IMR-90 (cell line): ENCODE results near the gene ADRA2B. TPM values are rescaled to one million over a fixed set of nuclear protein-coding genes. Genes with fewer than 3 reads are reported as not detected.
"Not testable (repeated sequence)": the region's sequence is repeated elsewhere in the genome, so short reads cannot be mapped to it uniquely, and the experiment has no call there.

ENCODE experiments used
- ATAC-seq: fragments of 200-7000 bp; cut with Tn5 transposase; 2 replicates; pipeline ENCODE4 v1.9.1; 2020; ENCODE audit warnings: low read depth, mild to moderate bottlenecking, moderate library complexity
- BruUV-seq: library from RNA; stranded (reverse); fragments of 400-500 nt; replicated peaks from 2 replicates; lab custom pipeline; 2021; lab: Mats Ljungman, UMichigan
- CTCF ChIA-PET: fragments of 300-600 bp; formaldehyde crosslinking; extraction: SDS; loops from one replicate; lab custom pipeline; 2021; ENCODE audit warnings: antibody characterized with exemption; lab: Yijun Ruan, JAX
- POLR2A ChIA-PET: fragments of 300-600 bp; sonication (Branson Sonifier 250); formaldehyde crosslinking; loops from one replicate; lab custom pipeline; 2022; ENCODE audit warnings: antibody characterized with exemption; ENCODE audit not compliant: unreplicated experiment; lab: Charles Lee
- DNase-seq: peaks from one replicate; pipeline ENCODE4 v3.0.0; 2013
- H2AFZ ChIP-seq: replicated peaks from 2 replicates; pipeline ENCODE3; 2013; ENCODE audit warnings: low read length, mild to moderate bottlenecking; ENCODE audit not compliant: poor library complexity
- H2AK5ac ChIP-seq: 2 replicates; pipeline ENCODE4 v1.6.1; 2013; ENCODE audit warnings: low read depth, low read length, inconsistent platforms
- H2AK9ac ChIP-seq: replicated peaks from 2 replicates; pipeline ENCODE3; 2013; ENCODE audit warnings: mild to moderate bottlenecking, low read depth, low read length, moderate library complexity; ENCODE audit not compliant: poor library complexity
- H2BK120ac ChIP-seq: 2 replicates; pipeline ENCODE4 v1.6.1; 2013; ENCODE audit warnings: low read depth, low read length, inconsistent platforms
- H2BK15ac ChIP-seq: 3 replicates; pipeline ENCODE4 v1.6.1; 2013; ENCODE audit warnings: low read depth, low read length, inconsistent platforms
- H2BK20ac ChIP-seq: 2 replicates; pipeline ENCODE4 v1.6.1; 2013; ENCODE audit warnings: low read depth, mild to moderate bottlenecking, inconsistent platforms, low read length, moderate library complexity
- H2BK5ac ChIP-seq: 2 replicates; pipeline ENCODE4 v1.6.1; 2013; ENCODE audit warnings: mild to moderate bottlenecking, low read depth, low read length, inconsistent platforms; ENCODE audit not compliant: poor library complexity, severe bottlenecking
- H3K14ac ChIP-seq: replicated peaks from 2 replicates; pipeline ENCODE4 v1.6.1; 2013; ENCODE audit warnings: low read depth, low read length, inconsistent platforms
- H3K18ac ChIP-seq: 2 replicates; pipeline ENCODE4 v1.6.1; 2013; ENCODE audit warnings: low read depth, low read length, control low read depth
- H3K23ac ChIP-seq: 2 replicates; pipeline ENCODE4 v1.6.1; 2013; ENCODE audit warnings: low read depth, low read length, inconsistent platforms
- H3K27ac ChIP-seq: 2 replicates; pipeline ENCODE4 v1.5.1; 2013; ENCODE audit warnings: mild to moderate bottlenecking, control low read depth, low read length; ENCODE audit not compliant: insufficient read depth
- H3K27me3 ChIP-seq: 2 replicates; pipeline ENCODE4 v1.6.1; 2013; ENCODE audit warnings: low read length; ENCODE audit not compliant: control insufficient read depth, insufficient read depth
- H3K36me3 ChIP-seq: 2 replicates; pipeline ENCODE4 v1.6.1; 2013; ENCODE audit warnings: low read length, mixed read lengths; ENCODE audit not compliant: control insufficient read depth, insufficient read depth
- H3K4ac ChIP-seq: 2 replicates; pipeline ENCODE4 v1.6.1; 2013; ENCODE audit warnings: low read depth, low read length, inconsistent platforms
- H3K4me1 ChIP-seq: 2 replicates; pipeline ENCODE4 v1.6.1; 2013; ENCODE audit warnings: low read length, mixed read lengths; ENCODE audit not compliant: control insufficient read depth, insufficient read depth
- H3K4me2 ChIP-seq: 2 replicates; pipeline ENCODE4 v1.6.1; 2013; ENCODE audit warnings: low read depth, mild to moderate bottlenecking, control low read depth, low read length, moderate library complexity
- H3K4me3 ChIP-seq: 2 replicates; pipeline ENCODE4 v1.5.1; 2013; ENCODE audit warnings: low read depth, mild to moderate bottlenecking, control low read depth, low read length, moderate library complexity; ENCODE audit not compliant: insufficient read depth
- H3K56ac ChIP-seq: 2 replicates; pipeline ENCODE4 v1.6.1; 2013; ENCODE audit warnings: low read length, inconsistent platforms; ENCODE audit not compliant: insufficient read depth; ENCODE audit errors: extremely low read depth
- H3K79me1 ChIP-seq, 2 experiments: 2 replicates each; pipeline ENCODE4 v1.6.1; 2013; ENCODE audit warnings: low read length in 2 of 2, inconsistent platforms in 1 of 2, low read depth in 1 of 2
- H3K9ac ChIP-seq: 2 replicates; pipeline ENCODE4 v1.6.1; 2013; ENCODE audit warnings: low read depth, low read length, control low read depth
- H3K9me1 ChIP-seq: 2 replicates; pipeline ENCODE4 v1.6.1; 2013; ENCODE audit warnings: low read length, inconsistent platforms; ENCODE audit not compliant: insufficient read depth
- H3K9me3 ChIP-seq: 2 replicates; pipeline ENCODE4 v1.6.1; 2013; ENCODE audit warnings: low read length; ENCODE audit not compliant: control insufficient read depth, insufficient read depth
- H4K20me1 ChIP-seq: 2 replicates; pipeline ENCODE4 v1.6.1; 2013; ENCODE audit warnings: low read length, inconsistent platforms; ENCODE audit not compliant: insufficient read depth
- H4K5ac ChIP-seq: 2 replicates; pipeline ENCODE4 v1.6.1; 2013; ENCODE audit warnings: mild to moderate bottlenecking, low read depth, low read length, control low read depth
- H4K8ac ChIP-seq, 2 experiments: 2 replicates each; pipeline ENCODE4 v1.6.1; 2013; ENCODE audit warnings: low read depth in 2 of 2, low read length in 2 of 2, control low read depth in 1 of 2, inconsistent platforms in 1 of 2
- H4K91ac ChIP-seq: 2 replicates; pipeline ENCODE4 v1.6.1; 2013; ENCODE audit warnings: low read depth, low read length, inconsistent platforms; ENCODE audit not compliant: insufficient read depth
- MXI1 ChIP-seq: IDR thresholded peaks from 2 replicates; pipeline ENCODE4 v1.6.1; 2012; ENCODE audit warnings: low read depth, mild to moderate bottlenecking, low read length, moderate library complexity, borderline replicate concordance
- POLR2A ChIP-seq: IDR thresholded peaks from 2 replicates; pipeline ENCODE4 v1.6.1; 2012; ENCODE audit warnings: mild to moderate bottlenecking, low read depth, low read length
- WGBS, 2 experiments: methylation state at CpG; one replicate each; pipeline versions ENCODE4 v1.1.5 to v1.1.7; 2013; ENCODE audit warnings: missing lambda C conversion rate in 2 of 2; ENCODE audit not compliant: insufficient read length in 1 of 2; ENCODE audit errors: extremely low coverage in 2 of 2; 5-methylcytosine and 5-hydroxymethylcytosine counted together
- dilution Hi-C: fragments of 300-500 bp; cut with HindIII; formaldehyde crosslinking; loops from one replicate; pipeline ENCODE4 v1.14.3; 2018; ENCODE audit warnings: low sequenced_read_pairs; ENCODE audit not compliant: unreplicated experiment
- in situ Hi-C: fragments of 300-500 bp; cut with MboI; formaldehyde crosslinking; loops from 3 replicates; pipeline ENCODE4 v1.14.3; 2019; ENCODE audit warnings: low sequenced_read_pairs, inconsistent platforms, mixed read lengths
- intact Hi-C: fragments of 100-400 bp; cut with micrococcal nuclease; formaldehyde crosslinking; loops from 2 replicates; pipeline ENCODE4 v1.10.0; 2022
- polyA plus RNA-seq, 3 experiments: library from polyadenylated mRNA; depleted of rRNA; stranded (reverse); fragments of >200 nt; gene quantifications; 2 replicates each; pipeline ENCODE4 v1.2.3, GENCODE V29; 2012; ENCODE audit warnings: low replicate concordance in 1 of 3
- total RNA-seq: library from RNA; depleted of rRNA; stranded (reverse); fragments of >200 nt; gene quantifications from 2 replicates; pipeline ENCODE4 v1.2.3, GENCODE V29; 2012

Gene ADRA2B
- total and polyA plus RNA-seq, 2 of the 4 experiments (the other 2 are of a cell fraction) = not detected

GRCh38 chr2:96142217-96143113 lies 26.1 kb upstream of the ADRA2B start:
- Histone ChIP-seq H2BK120ac (no peak overlapping the region), H4K8ac (no peak overlapping the region), H3K56ac (no peak overlapping the region), H3K27me3 (peaks cover 5% of the 10 kb centered on the region; the same call in 1 of the 2 replicates), H3K79me1 (peaks cover 0 to 4% of the 10 kb centered on the region in 2 experiments; a peak in 1 of 4 replicates), H3K9me1 (no peaks in the 10 kb centered on the region), H3K18ac (no peak overlapping the region), H3K14ac (no peak overlapping the region), H2AFZ (peak overlapping the region; percentile 32), H3K4ac (no peak overlapping the region), H2AK9ac (no peak overlapping the region), H3K9me3 (no peaks in the 10 kb centered on the region), H2BK20ac (no peak overlapping the region), H2BK5ac (no peak overlapping the region), H4K20me1 (no peaks in the 10 kb centered on the region; the same call in 1 of the 2 replicates), H4K91ac (no peak overlapping the region), H3K4me1 (no peaks in the 10 kb centered on the region), H3K9ac (no peak overlapping the region), H3K4me3 (no peak overlapping the region), H2AK5ac (no peak overlapping the region), H3K27ac (no peak overlapping the region), H2BK15ac (no peak overlapping the region), H3K4me2 (no peak overlapping the region), H3K23ac (no peak overlapping the region), H4K5ac (no peak overlapping the region), H3K36me3 (no peaks in the 10 kb centered on the region)
- in situ Hi-C loops (no loop called here), dilution Hi-C loops (no loop called here), intact Hi-C loops (no loop called here)
- peak; percentile 62 for TF ChIP-seq POLR2A
- TF ChIP-seq MXI1 = no peak
- ATAC-seq (no peak), DNase-seq (no peak)
- no TSS peak for BruUV-seq
- ChIA-PET POLR2A (no interaction called here), CTCF (no interaction called here)
- 80% methylated on average over 3 of the region's 26 CpGs; no CpG with 5 or more reads in 1 of the 2 experiments for WGBS, 2 experiments

GRCh38 chr2:96141624-96141967 lies 25.2 kb upstream of the ADRA2B start:
- H2AK5ac ChIP-seq, H4K5ac ChIP-seq, H2AFZ ChIP-seq, H3K9me3 ChIP-seq, H4K20me1 ChIP-seq, H2BK120ac ChIP-seq, H3K4ac ChIP-seq, DNase-seq, H2AK9ac ChIP-seq, dilution Hi-C loops, H3K9ac ChIP-seq, H3K27ac ChIP-seq, POLR2A ChIA-PET, H3K79me1 ChIP-seq, H2BK15ac ChIP-seq, H3K18ac ChIP-seq, BruUV-seq, H3K14ac ChIP-seq, H3K36me3 ChIP-seq, H2BK5ac ChIP-seq, CTCF ChIA-PET, H3K27me3 ChIP-seq, H3K23ac ChIP-seq, ATAC-seq, H4K8ac ChIP-seq, H3K4me2 ChIP-seq, intact Hi-C loops, in situ Hi-C loops, H3K4me3 ChIP-seq, H4K91ac ChIP-seq, H3K56ac ChIP-seq, H3K4me1 ChIP-seq, H3K9me1 ChIP-seq, H2BK20ac ChIP-seq: not testable (repeated sequence)
- WGBS, 2 experiments = no CpG with 5 or more reads among the region's 5 CpGs
